Left lung (tissue), 10 donors: Measurements from ENCODE around the gene TMEM267. TPM values are rescaled to one million over a fixed set of nuclear protein-coding genes. Genes with fewer than 3 reads are reported as not detected.

Experiments used
- ATAC-seq: fragments of 200-7000 bp; cut with Tn5 transposase; one replicate; pipeline ENCODE4 v1.9.1; 2020; ENCODE audit warnings: moderate library complexity
- DNase-seq, 4 donors: peaks; one replicate each; pipeline ENCODE4 v3.0.0-alpha.2; 2013 to 2020
- H3K27ac ChIP-seq, 2 donors: fragments of 200-600 bp; sonication (generic) in 1 of 2; one replicate each; pipeline versions ENCODE4 v1.5.0 to v1.8.0; 2020 to 2021
- H3K27me3 ChIP-seq, 2 donors: fragments of 200-600 bp; sonication (generic) in 1 of 2; one replicate each; pipeline versions ENCODE4 v1.5.0 to v1.8.0; 2020 to 2021
- H3K36me3 ChIP-seq, 2 donors: fragments of 200-600 bp; sonication (generic) in 1 of 2; one replicate each; pipeline versions ENCODE4 v1.5.0 to v1.8.0; 2020 to 2021
- H3K4me1 ChIP-seq, 2 donors: fragments of 200-600 bp; one replicate each; pipeline ENCODE4 v1.8.0; 2021
- H3K4me3 ChIP-seq, 2 donors: fragments of 200-600 bp; sonication (generic) in 1 of 2; one replicate each; pipeline versions ENCODE4 v1.5.0 to v1.8.0; 2020 to 2021; ENCODE audit warnings: mild to moderate bottlenecking in 1 of 2
- H3K9me3 ChIP-seq, 2 donors: fragments of 200-600 bp; sonication (generic) in 1 of 2; one replicate each; pipeline versions ENCODE4 v1.5.0 to v1.8.0; 2020 to 2021
- intact Hi-C, 2 donors: fragments of 100-400 bp; cut with DNase I; formaldehyde crosslinking; loops; one replicate each; pipeline versions ENCODE4 v1.11.2 to v1.14.2; 2022
- polyA plus RNA-seq, 6 donors: library from polyadenylated mRNA; unstranded; fragments of 120-200 nt; gene quantifications; one replicate each; pipeline ENCODE4 v1.2.1, GENCODE V29; 2013; ENCODE audit not compliant: insufficient read length in 6 of 6
- total RNA-seq, 2 donors: library from RNA; stranded (reverse); fragmentation: NEBNext Ultra II Directional; extraction: Animal tissue kit (Norgen Biotek cat#: 25700); gene quantifications; one replicate each; pipeline ENCODE4 v1.2.1, GENCODE V29; 2021
- TF ChIP-seq, protein P1 (sequence below), 2 donors: fragments of 200-600 bp; sonication (generic) in 1 of 2; IDR thresholded peaks; one replicate each; pipeline versions ENCODE4 v1.5.0 to v1.8.0; 2021; ENCODE audit warnings: antibody characterized with exemption in 2 of 2
- donor health status: DM: no; HTN: yes; CAD: no.
- donor health status: DM: no; HTN: no; CAD: no.

TMEM267 gene
- total and polyA plus RNA-seq, 8 donors, result 13.2 to 15.6 (median 14.0) TPM

DNA sequence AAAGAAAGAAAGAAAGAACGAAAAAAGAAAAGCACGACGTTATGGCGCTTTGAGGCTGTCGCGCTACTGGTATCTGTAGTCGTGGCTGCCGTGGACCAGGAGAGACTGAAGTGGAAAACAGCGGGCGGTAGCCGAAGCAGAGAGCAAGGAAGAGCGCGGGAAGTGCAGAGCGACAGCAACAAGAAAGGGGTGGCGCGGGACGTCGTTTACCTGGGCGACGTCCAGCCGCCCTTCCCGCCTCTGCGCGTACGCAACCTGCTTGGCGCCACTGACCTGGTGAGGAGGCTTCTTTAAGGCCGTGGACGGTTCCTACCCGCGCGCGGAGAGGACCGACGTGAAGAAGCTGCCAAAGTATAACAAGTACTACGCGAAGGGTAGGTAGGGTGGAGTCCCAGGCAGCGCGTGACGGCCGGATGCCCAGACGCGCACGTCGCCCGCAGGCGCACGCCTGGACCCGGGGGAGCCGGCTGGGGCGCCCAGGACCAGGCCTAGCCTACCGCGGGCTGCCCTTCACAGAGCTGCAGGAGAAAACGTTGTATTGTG, 86.8 kb downstream of the TMEM267 start:
- Histone ChIP-seq H3K27ac (peak overlapping the region; percentile 56 to 66), H3K9me3 (no peaks in the 10 kb centered on the region), H3K4me3 (peak overlapping the region; percentile 43 to 47), H3K27me3 (peaks cover 0 to 9% of the 10 kb centered on the region in 2 donors), H3K4me1 (peaks cover 0 to 9% of the 10 kb centered on the region in 2 donors), H3K36me3 (no peaks in the 10 kb centered on the region)
- peak; percentile 98 for ATAC-seq
- peak; percentile 30 to 90 (median 52) for DNase-seq
- intact Hi-C loops, result loop anchor here in 1 of 2 donors (10.0 kb wide), 1 partner anchor 88 kb away; the partner anchor contains the start of gene TMEM267
- TF ChIP-seq, protein P1, sequence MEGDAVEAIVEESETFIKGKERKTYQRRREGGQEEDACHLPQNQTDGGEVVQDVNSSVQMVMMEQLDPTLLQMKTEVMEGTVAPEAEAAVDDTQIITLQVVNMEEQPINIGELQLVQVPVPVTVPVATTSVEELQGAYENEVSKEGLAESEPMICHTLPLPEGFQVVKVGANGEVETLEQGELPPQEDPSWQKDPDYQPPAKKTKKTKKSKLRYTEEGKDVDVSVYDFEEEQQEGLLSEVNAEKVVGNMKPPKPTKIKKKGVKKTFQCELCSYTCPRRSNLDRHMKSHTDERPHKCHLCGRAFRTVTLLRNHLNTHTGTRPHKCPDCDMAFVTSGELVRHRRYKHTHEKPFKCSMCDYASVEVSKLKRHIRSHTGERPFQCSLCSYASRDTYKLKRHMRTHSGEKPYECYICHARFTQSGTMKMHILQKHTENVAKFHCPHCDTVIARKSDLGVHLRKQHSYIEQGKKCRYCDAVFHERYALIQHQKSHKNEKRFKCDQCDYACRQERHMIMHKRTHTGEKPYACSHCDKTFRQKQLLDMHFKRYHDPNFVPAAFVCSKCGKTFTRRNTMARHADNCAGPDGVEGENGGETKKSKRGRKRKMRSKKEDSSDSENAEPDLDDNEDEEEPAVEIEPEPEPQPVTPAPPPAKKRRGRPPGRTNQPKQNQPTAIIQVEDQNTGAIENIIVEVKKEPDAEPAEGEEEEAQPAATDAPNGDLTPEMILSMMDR (IDR thresholded peaks at IDR 0.05), result no peak

Other genes starting within 250 kb of the TMEM267 start
- gene HMGCS1, start 170.5 kb downstream of the TMEM267 start, total RNA-seq, result 100 to 1,000 TPM in 1 of 2 donors, 10 to 100 TPM in 1; 93.6 to 279 TPM
- gene HMGCS1, start 170.5 kb downstream of the TMEM267 start, polyA plus RNA-seq, result 10 to 100 TPM; 49.2 to 79.1 (median 55.0) TPM
- gene CCL28, start 71.5 kb downstream of the TMEM267 start, total RNA-seq, result 1 to 10 TPM; 5.3 to 6.4 TPM
- 1 to 10 TPM in 1 of 6 donors, under 1 TPM in 5; 0.29 to 1.0 (median 0.43) TPM for gene CCL28, start 71.5 kb downstream of the TMEM267 start, polyA plus RNA-seq
- 1 to 10 TPM; 1.8 to 2.2 TPM for gene C5orf34, start 31.3 kb upstream of the TMEM267 start, total RNA-seq
- 1 to 10 TPM; 6.2 to 9.7 (median 7.7) TPM for gene C5orf34, start 31.3 kb upstream of the TMEM267 start, polyA plus RNA-seq
- gene PAIP1, start 73.2 kb upstream of the TMEM267 start, total RNA-seq, result 10 to 100 TPM; 78.2 to 78.6 TPM
- 100 to 1,000 TPM; 110 to 149 (median 130) TPM for gene PAIP1, start 73.2 kb upstream of the TMEM267 start, polyA plus RNA-seq
- 100 to 1,000 TPM in 1 of 2 donors, 10 to 100 TPM in 1; 72.5 to 112 TPM for gene NNT, start 119.3 kb upstream of the TMEM267 start, total RNA-seq
- gene NNT, start 119.3 kb upstream of the TMEM267 start, polyA plus RNA-seq, result 10 to 100 TPM; 72.4 to 92.9 (median 85.1) TPM